A673 (cell line): ENCODE measurements around the gene GEN1. TPM values are rescaled to one million over a fixed set of nuclear protein-coding genes. Genes with fewer than 3 reads are reported as not detected.

Experiments
- BruUV-seq: library from RNA; stranded (reverse); fragments of 400-500 nt; replicated peaks from 2 replicates; lab custom pipeline; 2021; lab: Mats Ljungman, UMichigan
- CTCF ChIA-PET: fragments of 300-600 bp; sonication (Branson Sonifier 250); formaldehyde crosslinking; loops from one replicate; lab custom pipeline; 2022; ENCODE audit warnings: antibody characterized with exemption; lab: Charles Lee
- POLR2A ChIA-PET: fragments of 300-600 bp; sonication (Branson Sonifier 250); formaldehyde crosslinking; loops from one replicate; lab custom pipeline; 2022; ENCODE audit warnings: antibody characterized with exemption; ENCODE audit not compliant: low non-redundant PET; lab: Charles Lee
- DNase-seq: peaks from one replicate; pipeline ENCODE4 v3.0.0-alpha.2; 2015; ENCODE audit warnings: low spot score
- H3K27ac ChIP-seq: fragments of 200-600 bp; sonication (generic); 2 replicates; pipeline ENCODE4 v1.5.1; 2016; ENCODE audit warnings: mixed run types, low read depth, mild to moderate bottlenecking, mixed read lengths, antibody characterized with exemption, low read length; ENCODE audit not compliant: poor library complexity, severe bottlenecking
- H3K27me3 ChIP-seq: fragments of 200-600 bp; sonication (generic); replicated peaks from 2 replicates; pipeline ENCODE4 v1.6.1; 2017; ENCODE audit warnings: mixed run types, low read depth, mild to moderate bottlenecking, mixed read lengths, antibody characterized with exemption, low read length; ENCODE audit not compliant: insufficient read depth, poor library complexity
- H3K36me3 ChIP-seq: fragments of 200-600 bp; sonication (generic); 2 replicates; pipeline ENCODE4 v1.6.1; 2016; ENCODE audit warnings: mixed run types, mild to moderate bottlenecking, mixed read lengths, antibody characterized with exemption, low read length; ENCODE audit not compliant: insufficient read depth, poor library complexity, severe bottlenecking
- H3K4me1 ChIP-seq: fragments of 200-600 bp; sonication (generic); 2 replicates; pipeline ENCODE4 v1.6.1; 2017; ENCODE audit warnings: mixed run types, mild to moderate bottlenecking, mixed read lengths, antibody characterized with exemption, low read length; ENCODE audit not compliant: insufficient read depth, poor library complexity, severe bottlenecking
- H3K4me3 ChIP-seq: fragments of 200-600 bp; sonication (generic); 2 replicates; pipeline ENCODE4 v1.5.1; 2016; ENCODE audit warnings: low read depth, mixed run types, mild to moderate bottlenecking, mixed read lengths, low read length; ENCODE audit not compliant: poor library complexity, severe bottlenecking
- H3K9me3 ChIP-seq: fragments of 200-600 bp; sonication (generic); 2 replicates; pipeline ENCODE4 v1.6.1; 2016; ENCODE audit warnings: mixed run types, low read depth, mild to moderate bottlenecking, mixed read lengths, antibody characterized with exemption, low read length; ENCODE audit not compliant: poor library complexity, severe bottlenecking
- CTCF ChIP-seq: fragments of 300-800, 200-600 bp; sonication (generic); conservative IDR thresholded peaks from 2 replicates; pipeline ENCODE4 v1.5.1; 2017; ENCODE audit warnings: low read depth, mild to moderate bottlenecking, antibody characterized with exemption, low read length, moderate library complexity, mixed read lengths
- EZH2 ChIP-seq: fragments of 200-600 bp; sonication (generic); IDR thresholded peaks from 2 replicates; pipeline ENCODE4 v1.6.1; 2017; ENCODE audit warnings: borderline replicate concordance, low read depth, mild to moderate bottlenecking, mixed read lengths, antibody characterized with exemption, low read length; ENCODE audit not compliant: poor library complexity, severe bottlenecking
- intact Hi-C: fragments of 100-400 bp; cut with micrococcal nuclease; formaldehyde crosslinking; loops from one replicate; pipeline ENCODE4 v1.10.0; 2022; ENCODE audit not compliant: unreplicated experiment
- total RNA-seq: library from RNA; stranded (reverse); gene quantifications from 2 replicates; pipeline ENCODE4 v1.2.3, GENCODE V29; 2021

GEN1 gene
- total RNA-seq, 1 experiment from 2014 or later, result 33.6 TPM

GRCh38 chr2:17835516-17835915 lies 81.6 kb downstream of the GEN1 start:
- BruUV-seq, result no TSS peak
- intact Hi-C loops, result no loop called here
- ChIA-PET CTCF (no interaction called here), POLR2A (no interaction called here)
- Histone ChIP-seq H3K27ac (no peak overlapping the region), H3K4me1 (no peaks in the 10 kb centered on the region), H3K9me3 (no peaks in the 10 kb centered on the region), H3K4me3 (no peak overlapping the region), H3K36me3 (no peaks in the 10 kb centered on the region), H3K27me3 (no peaks in the 10 kb centered on the region)
- TF ChIP-seq EZH2, result no peak
- no peak for TF ChIP-seq CTCF
- DNase-seq, result no peak

Other genes starting within 250 kb of the GEN1 start
- gene RAD51AP2, start 235.7 kb upstream of the GEN1 start, total RNA-seq, result 0.13 and 0.24 TPM in 2 replicates
- 4.8 and 7.8 TPM in 2 replicates for gene VSNL1, start 213.4 kb upstream of the GEN1 start, total RNA-seq
- gene SMC6, start 328 bp upstream of the GEN1 start, total RNA-seq, result 49.5 and 49.6 TPM in 2 replicates
- gene MSGN1, start 62.3 kb downstream of the GEN1 start, total RNA-seq, result not detected in 2 replicates
- 12.7 and 15.8 TPM in 2 replicates for gene KCNS3, start 124.5 kb downstream of the GEN1 start, total RNA-seq